HT1080 (cell line): ENCODE data around the gene RSU1. TPM values are rescaled to one million over a fixed set of nuclear protein-coding genes. Genes with fewer than 3 reads are reported as not detected.

Experiments used
- DNase-seq: peaks from one replicate; pipeline ENCODE4 v3.0.0-alpha.2; 2015; ENCODE audit warnings: low read depth
- total RNA-seq: library from RNA; depleted of rRNA; stranded (reverse); fragments of >200 nt; shearing (Covaris generic); gene quantifications from 2 replicates; pipeline ENCODE4 v1.2.3, GENCODE V29; 2014

Gene RSU1
- total RNA-seq, 1 experiment from 2014 or later, result 69.9 TPM

DNA sequence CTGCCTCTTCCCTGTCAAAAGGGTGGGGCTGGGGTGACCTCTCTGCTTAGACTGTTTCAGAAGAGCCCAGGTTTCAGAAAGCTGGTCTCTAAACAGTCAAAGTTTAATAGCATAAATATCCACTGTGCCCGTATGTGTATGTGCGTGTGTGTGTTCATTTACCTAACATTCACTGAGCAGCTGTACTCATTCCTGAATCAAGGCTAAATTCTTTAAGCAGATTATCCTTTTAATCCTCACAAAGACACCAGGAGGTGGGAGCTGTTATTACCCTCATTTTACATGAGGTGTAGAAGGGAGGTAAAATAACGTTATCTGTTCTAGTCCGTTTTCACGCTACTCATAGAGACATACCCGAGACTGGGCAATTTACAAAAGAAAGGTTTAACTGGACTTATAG, 72.2 kb downstream of the RSU1 start:
- no peak for DNase-seq

DNA sequence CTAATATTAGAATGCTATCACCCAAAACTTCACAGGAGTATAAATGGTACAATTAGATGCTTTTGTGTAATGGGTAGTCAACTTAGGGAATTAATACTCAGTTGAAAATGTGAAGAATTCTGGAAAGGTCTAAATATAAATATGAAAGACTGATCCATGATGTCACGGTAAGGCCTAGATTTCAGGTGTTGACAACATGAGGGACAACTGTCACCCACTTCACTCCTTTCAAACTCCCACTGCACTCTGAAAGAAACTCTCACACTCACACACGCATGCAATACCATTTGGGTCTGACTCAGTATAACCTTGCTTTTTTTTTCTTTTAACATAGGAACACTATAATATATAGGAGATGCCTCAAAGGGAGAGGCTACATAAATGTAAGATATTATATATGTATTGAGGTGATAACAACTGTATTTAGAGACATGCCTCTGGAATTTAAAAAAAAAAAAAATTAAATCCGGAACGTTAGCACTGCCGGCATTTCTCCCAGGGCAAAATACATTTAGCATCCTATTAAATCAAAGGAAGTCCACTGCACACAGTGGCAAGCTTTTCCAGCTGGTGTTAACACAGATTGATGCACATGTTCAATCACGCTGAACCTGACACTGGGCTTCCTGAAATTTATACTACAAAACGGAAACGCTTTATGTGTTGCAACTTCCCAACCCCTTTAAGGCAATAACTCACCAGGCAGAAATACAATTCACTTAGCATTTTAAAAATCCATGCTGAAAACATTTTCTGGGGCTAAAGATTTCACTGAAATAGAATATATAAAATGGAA, 74.9 kb downstream of the RSU1 start:
- DNase-seq, result no peak

DNA sequence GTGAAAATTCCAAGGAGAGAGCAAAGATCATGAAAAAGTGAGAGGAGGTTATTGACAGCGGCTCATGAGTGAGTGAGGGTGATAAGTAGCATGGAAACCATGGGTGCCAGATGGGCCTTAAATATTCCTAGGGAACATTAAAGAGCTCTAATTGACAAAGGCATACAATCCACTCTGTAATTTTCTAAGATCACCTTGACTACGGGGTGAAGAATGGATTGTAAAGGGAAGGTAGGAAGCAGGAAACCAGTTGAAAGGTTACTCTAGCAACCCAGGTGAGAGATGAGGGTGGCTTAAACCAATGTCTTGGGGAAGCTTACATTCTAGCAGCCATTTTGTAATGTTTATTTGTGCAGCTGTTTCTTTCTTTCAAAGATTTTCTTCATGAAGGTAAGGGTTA, 75.7 kb downstream of the RSU1 start:
- DNase-seq, result no peak

DNA sequence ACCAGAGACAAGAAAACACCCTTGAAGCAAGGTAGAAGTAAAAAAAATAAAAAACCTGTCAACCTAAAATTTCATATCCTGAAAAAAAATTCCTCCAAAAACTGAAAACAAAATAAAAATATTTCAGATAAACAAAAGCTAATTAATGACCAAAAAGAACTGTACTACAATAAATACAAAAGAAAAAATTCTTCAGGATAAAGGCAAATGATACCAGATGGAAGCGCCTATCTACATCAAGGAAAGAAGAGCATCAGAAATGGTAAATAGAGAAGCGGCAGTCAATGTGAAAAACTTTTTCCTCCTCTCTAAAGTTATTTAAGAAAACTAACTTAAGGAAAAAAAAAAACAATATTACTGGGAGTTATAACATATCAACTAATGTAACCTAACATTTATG, 79.8 kb downstream of the RSU1 start:
- no peak for DNase-seq

DNA sequence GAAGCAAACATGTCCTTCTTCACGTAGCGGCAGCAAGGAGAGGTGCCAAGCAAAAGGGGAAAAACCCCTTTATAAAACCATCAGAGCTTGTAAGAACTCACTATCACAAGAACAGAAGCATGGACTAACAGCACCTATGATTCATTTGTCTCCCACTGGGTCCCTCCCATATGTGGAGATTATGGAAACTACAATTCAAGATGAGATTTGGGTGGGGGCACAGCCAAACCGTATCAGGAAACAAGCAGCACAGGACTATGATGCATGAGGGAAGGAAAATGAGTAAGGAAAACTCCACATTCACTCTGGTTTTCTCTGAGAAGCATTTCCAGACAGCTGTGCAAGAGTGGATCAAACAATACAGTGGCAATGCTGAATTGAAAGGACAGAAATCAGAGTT, 81.6 kb downstream of the RSU1 start:
- DNase-seq, result no peak

DNA sequence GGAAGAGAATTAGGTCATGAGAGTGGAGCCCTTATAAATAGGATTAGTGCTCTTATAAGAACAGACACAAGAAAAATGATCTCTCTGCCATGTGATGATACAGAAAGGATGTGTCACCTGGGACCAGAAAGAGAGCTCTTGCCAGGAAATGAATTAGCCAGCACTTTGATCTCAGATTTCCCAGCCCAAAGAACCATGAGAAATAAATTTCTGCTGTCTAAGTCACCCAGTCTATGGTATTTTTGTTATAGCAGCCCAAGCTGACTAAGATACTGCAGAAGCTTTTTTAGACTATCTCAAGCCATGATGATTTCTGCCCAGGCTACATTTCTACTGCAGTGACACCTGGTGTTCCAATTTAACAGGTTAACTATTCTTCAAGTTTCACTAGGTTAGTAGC, 84.8 kb downstream of the RSU1 start:
- DNase-seq, result peak; percentile 74

DNA sequence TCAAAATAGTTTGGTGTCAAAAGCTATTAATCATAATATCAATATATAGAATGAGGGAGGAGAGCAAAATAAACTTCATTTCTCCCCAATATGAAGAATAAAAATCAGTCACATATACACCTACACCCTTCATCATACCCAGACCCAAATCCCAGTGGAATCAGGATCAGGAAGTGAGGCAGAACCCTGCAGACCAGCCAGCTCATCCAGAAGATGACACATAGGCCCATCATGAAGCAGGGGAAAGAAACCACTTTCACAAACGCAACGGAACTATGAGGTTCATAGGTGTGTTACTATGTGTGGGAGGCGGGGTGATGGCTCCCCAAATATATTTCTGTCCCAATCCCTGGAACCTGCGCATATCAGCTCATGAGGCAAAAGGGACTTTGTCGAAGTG, 89.0 kb downstream of the RSU1 start:
- DNase-seq, result peak; percentile 11

DNA sequence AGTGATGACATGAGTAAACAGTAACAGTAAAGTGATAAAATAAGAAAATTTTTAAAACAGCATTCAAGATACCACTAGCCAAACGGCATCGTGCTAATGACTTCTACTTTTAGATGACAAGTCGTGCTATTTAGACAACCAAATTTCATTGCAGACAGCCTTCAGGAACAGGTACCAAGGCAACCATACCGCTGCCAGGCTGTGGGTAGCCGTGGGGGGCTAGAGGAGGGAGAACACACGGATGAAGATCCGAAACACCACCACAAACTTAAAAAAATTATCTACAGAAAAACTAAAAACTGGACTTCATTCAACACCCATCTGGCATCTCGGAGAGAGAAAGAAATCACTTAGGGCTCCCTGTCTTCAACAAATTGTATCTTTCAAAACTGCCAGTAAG, 89.6 kb downstream of the RSU1 start:
- DNase-seq, result no peak

DNA sequence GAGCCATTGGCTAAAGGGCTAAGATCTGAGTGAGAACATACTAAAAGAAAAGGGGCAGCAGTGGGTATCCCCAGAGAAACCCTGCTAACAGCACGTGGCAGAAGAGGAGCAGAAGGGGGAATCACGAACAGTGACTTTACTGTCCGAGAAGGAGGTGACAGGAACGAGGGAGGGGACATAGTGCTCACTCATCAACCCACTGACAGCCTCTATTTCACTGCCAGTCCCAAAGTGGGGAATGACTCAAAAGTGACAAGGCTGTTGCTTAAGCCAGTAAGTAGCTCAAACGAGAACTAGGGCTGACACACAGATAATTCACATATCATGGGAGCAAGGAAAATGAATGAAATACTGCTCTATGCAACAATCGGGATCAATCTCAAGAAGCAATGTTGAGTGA, 92.7 kb downstream of the RSU1 start:
- DNase-seq, result no peak

DNA sequence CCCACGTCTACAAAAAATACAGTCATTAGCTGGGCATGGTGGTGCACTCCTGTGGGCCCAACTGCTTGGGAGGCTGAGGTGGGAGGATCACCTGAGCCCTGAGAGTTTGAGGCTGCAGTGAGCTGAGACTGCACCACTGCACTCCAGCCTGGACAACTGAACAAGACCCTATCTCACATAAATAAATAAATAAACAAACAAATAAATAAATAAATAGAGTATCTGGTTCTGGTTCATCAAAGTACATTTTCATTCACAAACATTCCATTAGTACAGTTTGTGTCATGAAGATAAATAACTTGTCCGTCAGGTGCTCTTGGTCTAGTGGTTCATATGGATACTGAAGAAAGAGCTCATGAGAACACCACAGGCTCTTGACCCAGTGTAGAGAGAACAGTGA, 96.4 kb downstream of the RSU1 start:
- DNase-seq, result no peak

DNA sequence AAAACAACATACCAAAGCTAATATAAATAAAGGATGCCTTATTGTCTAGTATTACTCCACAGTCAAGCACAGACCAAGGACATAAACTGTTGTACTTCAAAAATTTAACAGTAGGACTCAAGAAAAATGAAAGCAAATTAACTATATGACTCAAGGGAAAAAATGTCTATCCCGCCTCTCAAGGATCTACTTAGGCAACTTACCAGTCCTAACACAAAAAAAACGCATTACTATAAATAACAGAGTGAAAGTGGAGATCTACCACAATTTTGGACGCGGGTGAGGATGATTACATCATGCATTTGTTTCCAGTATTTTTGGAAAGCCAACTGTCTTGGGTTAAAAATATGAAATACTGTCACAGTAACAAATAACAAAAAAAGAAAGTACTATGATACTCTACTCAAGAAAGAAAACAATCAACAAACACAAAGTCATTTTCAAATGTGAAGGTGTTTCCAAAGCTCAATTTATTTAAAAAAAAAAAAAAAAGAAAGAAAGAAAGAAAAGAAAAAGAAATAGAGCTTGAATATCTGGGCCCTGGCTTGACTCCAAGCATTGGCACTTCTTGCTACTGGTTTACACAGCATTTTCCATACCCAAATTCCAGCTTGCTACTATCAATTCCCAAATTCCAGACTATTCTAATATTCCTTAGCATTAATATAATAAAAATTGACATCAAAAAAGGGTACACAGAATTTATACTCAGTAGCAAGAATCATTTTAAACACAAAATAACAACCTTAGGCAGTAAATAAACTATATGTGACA, 99.4 kb downstream of the RSU1 start:
- no peak for DNase-seq

DNA sequence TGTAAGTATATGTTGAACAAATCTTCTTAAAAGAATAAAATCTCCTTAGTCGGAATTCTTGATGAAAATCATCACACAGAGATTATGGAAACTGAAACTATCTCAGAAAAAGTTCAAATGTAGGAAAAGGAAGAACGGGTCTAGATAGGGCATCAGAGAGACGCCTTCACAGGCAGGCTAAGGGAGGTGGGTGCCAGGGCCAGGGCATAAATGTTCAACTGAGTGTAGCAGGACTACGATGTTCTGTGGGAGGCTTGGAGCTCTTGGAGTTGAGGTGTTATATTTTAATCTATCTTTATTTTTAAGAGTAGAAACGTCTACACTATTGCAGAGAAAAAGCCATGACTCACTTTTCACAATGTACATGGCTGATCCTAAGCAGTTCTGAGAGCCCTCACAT, 101.2 kb downstream of the RSU1 start:
- DNase-seq, result no peak

DNA sequence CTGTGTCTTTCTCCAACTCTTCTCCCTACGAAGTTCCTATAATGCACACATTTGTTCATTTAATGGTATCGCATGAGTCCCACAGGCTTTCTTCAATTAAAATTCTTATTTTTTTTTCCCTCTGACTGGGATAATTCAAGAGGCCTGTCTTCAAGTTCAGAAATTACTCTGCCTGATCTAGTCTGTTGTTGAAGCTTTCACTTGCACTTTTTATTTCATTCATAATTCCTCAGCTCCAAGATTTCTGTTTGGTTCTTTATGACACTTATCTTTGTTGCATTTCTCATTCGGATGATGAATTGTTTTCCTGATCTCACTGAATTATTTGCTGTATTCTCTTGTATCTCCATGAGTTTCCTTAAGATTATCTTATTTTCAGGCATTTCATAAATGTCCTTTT, 103.9 kb downstream of the RSU1 start:
- DNase-seq, result no peak

DNA sequence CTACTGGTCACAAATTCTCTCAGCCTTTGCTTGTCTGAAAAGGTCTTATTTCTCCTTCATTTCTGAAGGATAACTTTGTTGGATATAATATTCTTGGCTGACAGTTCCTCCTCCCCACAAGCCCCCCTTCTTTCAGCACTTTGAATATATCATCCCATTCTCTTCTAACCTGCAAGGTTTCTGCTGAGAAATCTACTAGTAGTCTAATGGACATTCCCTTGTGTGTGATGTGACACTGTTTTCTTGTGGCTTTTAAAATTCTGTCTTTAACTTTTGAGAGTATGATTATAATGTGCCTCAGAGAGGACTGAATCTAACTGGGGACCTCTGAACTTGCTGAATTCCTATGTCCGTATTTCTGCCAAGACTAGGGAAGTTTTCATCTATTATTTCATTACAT, 104.3 kb downstream of the RSU1 start:
- DNase-seq, result no peak

DNA sequence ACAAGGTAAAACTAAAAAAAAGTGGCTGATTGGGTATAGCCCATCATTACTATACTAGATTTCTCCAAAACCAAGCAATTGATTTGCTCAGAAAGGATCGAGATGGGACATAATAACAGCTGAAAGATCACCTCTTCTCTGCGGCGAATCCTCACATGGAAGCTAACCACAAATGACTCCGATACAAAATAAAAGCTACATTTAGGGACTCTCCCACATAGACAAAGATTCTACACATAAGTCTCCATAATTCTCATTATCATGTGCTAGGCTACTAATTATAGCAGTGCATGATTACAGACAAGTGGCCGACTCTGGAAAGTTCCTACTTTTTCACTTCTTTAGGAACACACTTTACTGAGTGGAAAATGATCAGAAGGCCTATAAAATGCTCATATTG, 116.9 kb downstream of the RSU1 start:
- DNase-seq, result no peak

DNA sequence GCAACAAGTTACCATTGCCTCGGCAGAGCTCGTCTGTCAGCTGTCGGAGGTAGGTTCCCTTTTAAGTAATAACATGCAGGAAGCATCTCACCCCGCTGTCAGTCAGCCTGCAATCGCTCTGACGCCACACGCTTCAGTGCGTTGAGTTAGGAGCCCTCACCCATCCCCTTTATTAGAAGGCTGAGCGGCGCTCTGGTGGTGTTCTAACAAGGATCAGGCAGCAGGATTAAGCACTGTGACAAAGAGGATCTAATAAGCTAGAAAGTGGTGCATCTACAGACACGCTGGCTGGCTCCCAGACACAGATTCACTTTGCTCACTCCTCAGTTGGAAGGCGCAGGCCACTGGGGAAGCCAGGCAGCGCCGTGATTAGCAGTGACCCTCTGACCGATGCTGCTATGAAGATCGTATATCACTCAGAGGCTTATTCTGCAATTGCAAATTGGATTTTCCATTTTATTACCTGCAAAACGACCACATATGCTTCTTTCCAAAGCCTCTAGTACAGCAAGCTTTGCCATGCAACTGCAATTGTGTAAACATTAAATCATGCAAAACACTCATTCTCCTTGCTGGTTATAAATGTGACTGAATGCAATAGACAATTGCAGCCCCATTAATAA, 117.7 kb downstream of the RSU1 start:
- no peak for DNase-seq

DNA sequence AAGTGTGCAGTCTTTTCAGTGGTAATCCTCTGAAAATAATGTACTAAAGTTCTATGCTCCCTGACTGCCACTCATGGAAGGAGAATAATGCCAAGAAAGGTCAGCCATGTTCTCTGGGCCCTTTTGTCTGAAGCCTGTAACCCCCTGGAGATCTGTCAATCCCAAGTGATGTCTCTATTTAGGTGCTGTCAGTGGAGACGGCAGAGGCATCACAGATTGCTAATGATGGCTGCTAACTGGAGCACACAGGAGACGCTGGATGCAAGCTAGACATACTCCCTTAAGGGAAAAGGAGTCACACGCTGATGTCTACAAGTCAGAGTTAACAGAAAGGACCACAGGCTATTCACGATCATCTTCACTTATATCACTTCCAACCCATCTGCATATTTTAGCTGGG, 118.8 kb downstream of the RSU1 start:
- DNase-seq, result no peak

DNA sequence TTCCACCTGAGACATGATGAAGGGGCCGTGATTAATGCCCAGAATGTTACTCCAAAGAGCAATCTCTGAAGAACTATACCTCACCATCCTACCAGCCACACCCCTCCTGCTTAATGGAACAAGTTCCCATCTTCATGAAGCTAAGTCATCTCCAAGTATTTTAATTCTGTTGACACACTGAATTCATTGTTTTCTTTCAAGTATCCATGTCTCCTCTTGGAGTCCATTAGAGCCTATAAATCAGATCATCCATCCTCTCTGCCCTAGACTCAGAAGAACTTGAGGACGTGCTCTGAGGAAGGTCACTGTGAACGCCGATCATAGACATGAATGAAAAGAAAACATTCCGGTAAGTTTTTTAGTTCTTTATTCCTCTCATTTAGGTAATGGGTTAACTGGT, 126.8 kb downstream of the RSU1 start:
- DNase-seq, result no peak

DNA sequence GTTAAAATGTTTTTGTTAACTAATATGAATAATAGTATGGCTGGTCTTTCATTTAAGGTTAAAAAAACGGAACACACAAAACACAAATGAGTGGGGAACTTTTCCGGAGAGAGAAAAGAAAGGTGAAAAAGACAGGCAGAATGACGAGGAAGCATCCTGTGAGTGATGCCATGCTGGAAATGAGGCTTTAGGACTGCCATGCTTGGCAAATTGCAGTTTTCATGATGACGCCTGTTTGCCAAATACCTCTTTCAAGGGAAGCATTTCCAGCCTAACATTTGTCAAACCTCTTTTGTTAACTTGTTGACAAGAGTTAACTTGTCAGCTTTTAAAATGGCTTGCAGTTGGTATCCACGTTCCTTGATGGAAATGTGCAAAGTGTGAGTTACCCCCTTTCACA, 127.5 kb downstream of the RSU1 start:
- no peak for DNase-seq

DNA sequence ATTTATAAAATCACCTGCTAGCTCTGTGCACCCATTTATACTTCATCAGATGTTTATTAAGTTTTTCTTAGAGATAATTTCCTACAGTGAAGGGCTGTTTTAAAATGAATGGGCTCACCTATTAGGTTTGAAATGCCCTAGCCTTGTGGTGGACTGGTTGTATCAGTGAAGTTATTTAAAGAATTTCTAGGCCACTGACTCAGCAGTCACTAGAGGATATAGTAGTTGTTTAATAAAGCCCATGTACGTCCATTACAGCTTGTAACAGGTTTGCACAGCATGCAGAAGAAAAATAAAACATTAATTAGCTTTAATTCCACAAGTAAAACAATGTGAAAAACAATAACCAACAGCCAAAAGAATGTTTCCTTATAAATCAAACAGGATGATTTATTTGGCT, 128.0 kb downstream of the RSU1 start:
- no peak for DNase-seq

DNA sequence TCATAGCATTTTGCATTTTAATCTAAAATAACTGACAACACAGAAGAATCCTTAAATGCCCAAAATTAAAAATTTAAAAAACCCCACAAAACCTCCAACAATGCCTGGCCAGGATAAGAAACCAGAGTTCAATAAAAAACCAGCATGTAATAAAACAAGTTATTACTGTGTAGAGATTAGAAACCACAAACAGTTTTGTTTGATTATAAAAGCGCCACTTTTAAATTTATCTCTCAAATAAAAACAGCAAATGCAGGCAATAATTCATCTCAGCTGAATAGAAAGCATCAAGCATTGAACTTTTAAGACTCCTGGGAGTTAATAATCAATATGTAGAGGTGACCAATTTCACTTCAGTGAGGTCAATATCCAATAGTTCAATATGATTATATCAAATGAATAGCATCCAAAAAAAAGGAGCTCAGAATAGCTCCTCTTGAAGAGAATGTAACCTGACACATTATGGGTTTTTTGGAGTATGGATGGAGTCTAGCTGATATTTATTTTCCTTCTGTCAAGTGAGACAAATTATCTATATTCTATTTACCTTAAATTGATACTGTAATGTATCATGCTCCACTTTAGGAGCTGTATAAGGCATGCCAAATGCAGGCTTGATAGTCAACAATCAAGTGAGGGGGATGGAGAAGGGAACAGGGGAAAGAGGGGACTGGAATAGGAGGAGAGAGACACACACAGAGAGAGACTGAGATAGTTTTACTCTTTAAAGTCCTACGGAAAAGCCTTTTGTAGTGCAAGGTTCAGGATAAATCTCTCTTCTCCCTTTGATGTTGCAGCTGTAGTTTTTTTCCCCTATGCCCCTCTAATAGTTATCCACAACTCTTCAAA, 130.9 kb downstream of the RSU1 start:
- DNase-seq, result no peak

DNA sequence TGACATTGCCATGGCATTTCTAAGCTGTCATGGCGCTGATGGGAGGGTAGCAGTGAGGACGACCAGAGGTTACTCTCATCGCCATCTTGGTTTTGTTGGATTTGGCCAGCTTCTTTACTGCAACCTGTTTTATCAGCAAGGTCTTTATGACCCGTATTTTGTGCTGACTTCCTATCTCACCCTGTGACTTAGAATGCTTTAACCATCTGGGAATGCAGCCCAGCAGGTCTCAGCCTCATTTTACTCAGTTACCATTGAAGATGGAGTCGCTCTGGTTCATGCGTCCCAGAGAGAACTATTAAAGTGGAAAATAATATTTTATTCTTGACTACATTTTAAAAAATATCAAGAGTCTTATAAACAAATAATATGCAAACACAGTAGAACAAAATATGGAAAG, 131.7 kb downstream of the RSU1 start:
- no peak for DNase-seq
